Measurements from ENCODE around the gene SEPHS1. TPM values are rescaled to one million over a fixed set of nuclear protein-coding genes. Genes with fewer than 3 reads are reported as not detected.

The SEPHS1 gene
- total RNA-seq, 1 experiment from 2014 or later = 63.0 TPM

GRCh38 chr10:13322615-13323148 is 25.4 kb downstream of the SEPHS1 start:
- Histone ChIP-seq H3K36me3 (ENCODE audit: low read depth) (no peaks in the 10 kb centered on the region), H3K9me3 (ENCODE audit: insufficient read depth, low read depth) (no peaks in the 10 kb centered on the region), H3K4me3 (no peak overlapping the region), H3K27me3 (ENCODE audit: insufficient read depth, low read depth) (no peaks in the 10 kb centered on the region), H3F3A (ENCODE audit: insufficient read depth, low read depth) (no peaks in the 10 kb centered on the region), H3K4me2 (no peak overlapping the region), H3K9me2 (ENCODE audit: insufficient read depth) (no peaks in the 10 kb centered on the region), H3K79me2 (ENCODE audit: low read depth) (no peaks in the 10 kb centered on the region), H2AFZ (no peak overlapping the region), H3K27ac (no peak overlapping the region), H4K20me1 (ENCODE audit: insufficient read depth) (no peaks in the 10 kb centered on the region), H3K4me1 (replicated peaks; ENCODE audit: insufficient read depth) (no peaks in the 10 kb centered on the region)
- no peak for TF ChIP-seq CTCF (conservative IDR thresholded peaks at IDR 0.05)
- DNase-seq = no peak
- CTCF ChIA-PET = no interaction called here
- intact Hi-C loops (cut with micrococcal nuclease; ENCODE audit: unreplicated experiment) = no loop called here
- POLR2A ChIA-PET (ENCODE audit: unreplicated experiment) = no interaction called here
- BruUV-seq (replicated peaks) = no TSS peak

GRCh38 chr10:13321576-13321975 is 26.5 kb downstream of the SEPHS1 start:
- Histone ChIP-seq H3K4me3 (no peak overlapping the region), H3K4me2 (no peak overlapping the region), H3K79me2 (ENCODE audit: low read depth) (no peaks in the 10 kb centered on the region), H3K4me1 (replicated peaks; ENCODE audit: insufficient read depth) (no peaks in the 10 kb centered on the region), H3F3A (ENCODE audit: insufficient read depth, low read depth) (peaks cover 2% of the 10 kb centered on the region; the same call in 1 of the 2 replicates), H4K20me1 (ENCODE audit: insufficient read depth) (no peaks in the 10 kb centered on the region), H3K36me3 (ENCODE audit: low read depth) (no peaks in the 10 kb centered on the region), H3K9me3 (ENCODE audit: insufficient read depth, low read depth) (no peaks in the 10 kb centered on the region), H3K27me3 (ENCODE audit: insufficient read depth, low read depth) (no peaks in the 10 kb centered on the region), H3K27ac (no peak overlapping the region), H3K9me2 (ENCODE audit: insufficient read depth) (no peaks in the 10 kb centered on the region), H2AFZ (no peak overlapping the region)
- DNase-seq = no peak
- ChIA-PET CTCF (no interaction called here), POLR2A (ENCODE audit: unreplicated experiment) (no interaction called here)
- intact Hi-C loops (cut with micrococcal nuclease; ENCODE audit: unreplicated experiment) = no loop called here
- no TSS peak for BruUV-seq (replicated peaks)
- TF ChIP-seq EZH2 (IDR thresholded peaks at IDR 0.05; ENCODE audit: low read depth) (no peak), CTCF (conservative IDR thresholded peaks at IDR 0.05) (no peak)

GRCh38 chr10:13319166-13319565 is 28.9 kb downstream of the SEPHS1 start:
- H3K27me3 ChIP-seq (ENCODE audit: insufficient read depth, low read depth) = no peaks in the 10 kb centered on the region
- no peak for TF ChIP-seq CTCF (conservative IDR thresholded peaks at IDR 0.05)
- no peak for TF ChIP-seq EZH2 (IDR thresholded peaks at IDR 0.05; ENCODE audit: low read depth)
- ChIA-PET POLR2A (ENCODE audit: unreplicated experiment) (no interaction called here), CTCF (interaction anchor here (0.6 kb wide), 1 partner anchor 8 kb away, joined by 7 read pairs; no protein-coding TSS in a partner anchor)
- no peak overlapping the region for H3K4me2 ChIP-seq
- no peaks in the 10 kb centered on the region for H3K79me2 ChIP-seq (ENCODE audit: low read depth)
- H4K20me1 ChIP-seq (ENCODE audit: insufficient read depth) = no peaks in the 10 kb centered on the region
- H3K27ac ChIP-seq = no peak overlapping the region
- H3K4me3 ChIP-seq = no peak overlapping the region
- H3K36me3 ChIP-seq (ENCODE audit: low read depth) = no peaks in the 10 kb centered on the region
- peaks cover 4% of the 10 kb centered on the region; the same call in 1 of the 2 replicates for H3F3A ChIP-seq (ENCODE audit: insufficient read depth, low read depth)
- no peaks in the 10 kb centered on the region for H3K9me3 ChIP-seq (ENCODE audit: insufficient read depth, low read depth)
- BruUV-seq (replicated peaks) = no TSS peak
- H2AFZ ChIP-seq = no peak overlapping the region
- H3K4me1 ChIP-seq (replicated peaks; ENCODE audit: insufficient read depth) = no peaks in the 10 kb centered on the region
- no peak for DNase-seq
- no peaks in the 10 kb centered on the region for H3K9me2 ChIP-seq (ENCODE audit: insufficient read depth)
- intact Hi-C loops (cut with micrococcal nuclease; ENCODE audit: unreplicated experiment) = no loop called here
